Gastrocnemius medialis (tissue), 4 donors: ENCODE data around the gene PID1.

ENCODE experiments used
- CTCF ChIP-seq, 5 experiments: fragments of 450-650 bp in 3 of 5; fragments of 200-600 bp in 2 of 5; sonication (generic) in 2 of 5; IDR thresholded peaks in 4 of 5; conservative IDR thresholded peaks in 1 of 5; 1 replicate in 4 of 5; 2 replicates in 1 of 5; pipeline ENCODE4 v1.5.1; 2016 to 2019; ENCODE audit warnings: antibody characterized with exemption in 5 of 5, mild to moderate bottlenecking in 3 of 5, moderate library complexity in 3 of 5
- POLR2A ChIP-seq, 2 donors: fragments of 450-650 bp; IDR thresholded peaks; one replicate each; pipeline ENCODE4 v1.6.1; 2017; ENCODE audit warnings: antibody characterized with exemption in 2 of 2, mild to moderate bottlenecking in 2 of 2, moderate library complexity in 2 of 2

- no peak for TF ChIP-seq CTCF (IDR thresholded peaks at IDR 0.05 in 4 of 5, conservative IDR thresholded peaks at IDR 0.05 in 1 of 5)
- no peak for TF ChIP-seq POLR2A (IDR thresholded peaks at IDR 0.05)
These were observed 190.9 kb downstream of the PID1 start for GRCh38 chr2:229080172-229080571.
